Measurements from ENCODE around the gene ALX1. TPM values are rescaled to one million over a fixed set of nuclear protein-coding genes. Genes with fewer than 3 reads are reported as not detected.
"Not testable (repeated sequence)": the region's sequence is repeated elsewhere in the genome, so short reads cannot be mapped to it uniquely, and the experiment has no call there.

The ALX1 gene
- polyA plus RNA-seq, 2 donors = not detected

DNA sequence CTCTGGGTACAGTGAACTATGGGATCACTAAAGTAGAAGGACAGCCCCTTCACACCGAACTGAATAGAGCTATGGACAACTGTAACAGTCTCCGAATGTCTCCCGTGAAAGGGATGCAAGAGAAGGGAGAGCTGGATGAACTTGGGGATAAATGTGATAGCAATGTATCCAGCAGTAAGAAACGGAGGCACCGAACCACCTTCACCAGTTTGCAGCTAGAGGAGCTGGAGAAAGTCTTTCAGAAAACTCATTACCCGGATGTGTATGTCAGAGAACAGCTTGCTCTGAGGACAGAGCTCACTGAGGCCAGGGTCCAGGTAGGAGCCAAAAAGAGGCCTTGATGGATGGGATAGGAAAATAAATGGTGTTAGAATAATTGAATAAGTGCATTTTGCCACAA lies 3.5 kb downstream of the ALX1 start:
- Histone ChIP-seq H3K27ac (ENCODE audit: low read depth in 2 of 2, low read length in 1 of 2) (no peak overlapping the region), H3K36me3 (ENCODE audit: control insufficient read depth in 2 of 2, insufficient read depth in 2 of 2, low read length in 1 of 2) (no peaks in the 10 kb centered on the region), H3K27me3 (ENCODE audit: control insufficient read depth in 1 of 2, insufficient read depth in 2 of 2, low read length in 2 of 2) (peaks cover 7 to 21% of the 10 kb centered on the region in 2 donors), H3K4me1 (ENCODE audit: control insufficient read depth in 2 of 2, insufficient read depth in 2 of 2, low read length in 1 of 2) (peaks cover 3 to 5% of the 10 kb centered on the region in 2 donors), H3K4me3 (ENCODE audit: low read depth in 1 of 2, low read length in 2 of 2) (no peak overlapping the region), H3K9me3 (ENCODE audit: control insufficient read depth in 2 of 2, insufficient read depth in 1 of 2, low read depth in 1 of 2, low read length in 1 of 2) (peaks cover 0 to 4% of the 10 kb centered on the region in 2 donors)
- WGBS, 2 donors = 56 to 60% methylated on average over 6 of the region's 6 CpGs

DNA sequence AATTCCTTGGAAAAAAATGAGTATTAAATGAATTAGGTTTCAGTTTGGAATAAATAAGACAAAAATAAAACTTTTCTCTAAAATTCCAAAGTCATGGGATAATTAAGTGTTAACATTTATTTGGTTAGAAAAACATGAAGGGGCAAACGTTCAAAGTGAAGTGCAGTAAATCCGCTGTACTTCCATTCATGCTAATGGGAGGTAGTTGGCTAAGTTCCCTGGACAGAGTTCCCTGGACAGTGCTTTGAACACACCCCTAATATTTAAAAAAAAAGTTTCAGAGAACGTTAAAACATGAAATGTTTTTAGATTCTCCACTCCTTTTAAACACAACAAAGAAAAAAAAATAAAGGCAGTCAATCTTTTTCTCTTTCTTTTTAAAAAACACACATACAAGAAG lies 16.3 kb downstream of the ALX1 start:
- H3K9me3 ChIP-seq (ENCODE audit: control insufficient read depth in 2 of 2, insufficient read depth in 1 of 2, low read depth in 1 of 2, low read length in 1 of 2) = no peaks in the 10 kb centered on the region
- H3K27ac ChIP-seq (ENCODE audit: low read depth in 2 of 2, low read length in 1 of 2) = no peak overlapping the region
- no peaks in the 10 kb centered on the region for H3K36me3 ChIP-seq (ENCODE audit: control insufficient read depth in 2 of 2, insufficient read depth in 2 of 2, low read length in 1 of 2)
- H3K4me1 ChIP-seq (ENCODE audit: control insufficient read depth in 2 of 2, insufficient read depth in 2 of 2, low read length in 1 of 2) = no peaks in the 10 kb centered on the region
- WGBS, 2 donors = 23 to 28% methylated on average over 3 of the region's 3 CpGs
- no peak overlapping the region for H3K4me3 ChIP-seq (ENCODE audit: low read depth in 1 of 2, low read length in 2 of 2)
- H3K27me3 ChIP-seq (ENCODE audit: control insufficient read depth in 1 of 2, insufficient read depth in 2 of 2, low read length in 2 of 2) = no peaks in the 10 kb centered on the region

DNA sequence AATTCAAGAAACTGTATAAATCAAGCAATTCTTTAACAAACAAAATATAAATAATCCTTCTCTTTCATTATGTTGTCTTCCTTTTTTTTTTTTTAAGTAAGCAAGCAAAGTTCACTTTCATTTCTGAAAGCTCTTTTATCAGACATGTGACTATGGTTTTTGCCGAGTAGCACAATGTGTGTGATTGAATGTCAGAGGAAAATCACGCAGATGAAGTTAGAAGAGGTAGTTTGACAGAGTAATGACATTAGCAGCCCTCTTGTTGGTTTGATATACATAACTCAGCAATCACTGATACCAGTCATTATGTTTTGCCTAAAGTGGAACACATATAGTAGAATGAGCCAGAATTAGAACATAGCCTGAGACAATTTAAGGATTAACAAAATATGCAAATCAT lies 19.0 kb downstream of the ALX1 start:
- WGBS, 2 donors = 39 to 46% methylated on average over 2 of the region's 2 CpGs
- Histone ChIP-seq H3K4me1 (ENCODE audit: control insufficient read depth in 2 of 2, insufficient read depth in 2 of 2, low read length in 1 of 2) (no peaks in the 10 kb centered on the region), H3K27me3 (ENCODE audit: control insufficient read depth in 1 of 2, insufficient read depth in 2 of 2, low read length in 2 of 2) (no peaks in the 10 kb centered on the region), H3K27ac (ENCODE audit: low read depth in 2 of 2, low read length in 1 of 2) (no peak overlapping the region), H3K36me3 (ENCODE audit: control insufficient read depth in 2 of 2, insufficient read depth in 2 of 2, low read length in 1 of 2) (no peaks in the 10 kb centered on the region), H3K4me3 (ENCODE audit: low read depth in 1 of 2, low read length in 2 of 2) (no peak overlapping the region), H3K9me3 (ENCODE audit: control insufficient read depth in 2 of 2, insufficient read depth in 1 of 2, low read depth in 1 of 2, low read length in 1 of 2) (no peaks in the 10 kb centered on the region)

DNA sequence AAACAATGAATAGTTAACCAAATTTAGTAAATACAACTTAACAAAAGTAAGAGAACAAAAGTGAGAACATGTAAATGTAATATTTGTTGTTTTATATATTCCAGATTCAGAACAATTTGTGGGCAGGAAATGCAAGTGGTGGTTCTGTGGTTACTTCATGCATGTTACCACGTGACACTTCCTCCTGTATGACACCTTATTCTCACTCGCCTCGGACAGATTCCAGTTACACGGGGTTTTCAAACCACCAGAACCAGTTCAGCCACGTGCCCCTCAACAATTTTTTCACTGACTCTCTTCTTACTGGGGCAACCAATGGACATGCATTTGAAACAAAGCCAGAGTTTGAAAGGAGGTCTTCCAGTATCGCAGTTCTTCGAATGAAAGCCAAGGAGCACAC lies 21.0 kb downstream of the ALX1 start:
- Histone ChIP-seq H3K9me3 (ENCODE audit: control insufficient read depth in 2 of 2, insufficient read depth in 1 of 2, low read depth in 1 of 2, low read length in 1 of 2) (no peaks in the 10 kb centered on the region), H3K4me3 (ENCODE audit: low read depth in 1 of 2, low read length in 2 of 2) (no peak overlapping the region), H3K36me3 (ENCODE audit: control insufficient read depth in 2 of 2, insufficient read depth in 2 of 2, low read length in 1 of 2) (no peaks in the 10 kb centered on the region), H3K4me1 (ENCODE audit: control insufficient read depth in 2 of 2, insufficient read depth in 2 of 2, low read length in 1 of 2) (no peaks in the 10 kb centered on the region), H3K27me3 (ENCODE audit: control insufficient read depth in 1 of 2, insufficient read depth in 2 of 2, low read length in 2 of 2) (no peaks in the 10 kb centered on the region), H3K27ac (ENCODE audit: low read depth in 2 of 2, low read length in 1 of 2) (no peak overlapping the region)
- WGBS, 2 donors = 49 to 58% methylated on average over 7 of the region's 7 CpGs

DNA sequence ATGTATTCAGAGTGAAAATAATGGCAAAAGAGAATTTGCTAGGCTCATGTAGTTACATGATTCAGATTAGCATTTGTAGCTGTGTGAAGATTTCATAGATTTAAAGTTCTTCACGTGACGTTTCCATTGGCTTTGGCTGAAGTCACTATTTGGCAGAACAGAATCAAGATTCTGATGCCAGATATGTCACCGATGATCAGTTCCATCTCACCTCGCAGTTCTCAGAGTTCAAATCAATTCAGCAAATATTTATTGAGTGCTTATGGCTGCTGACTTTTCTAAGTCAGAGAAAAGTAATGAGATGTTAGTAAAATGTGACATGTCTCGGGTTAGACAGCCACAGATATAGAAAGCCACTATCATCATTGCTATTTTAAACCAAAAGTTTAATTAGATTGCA lies 28.4 kb downstream of the ALX1 start:
- H3K9me3 ChIP-seq (ENCODE audit: control insufficient read depth in 2 of 2, insufficient read depth in 1 of 2, low read depth in 1 of 2, low read length in 1 of 2) = no peaks in the 10 kb centered on the region
- H3K4me3 ChIP-seq (ENCODE audit: low read depth in 1 of 2, low read length in 2 of 2) = no peak overlapping the region
- no peaks in the 10 kb centered on the region for H3K27me3 ChIP-seq (ENCODE audit: control insufficient read depth in 1 of 2, insufficient read depth in 2 of 2, low read length in 2 of 2)
- H3K36me3 ChIP-seq (ENCODE audit: control insufficient read depth in 2 of 2, insufficient read depth in 2 of 2, low read length in 1 of 2) = no peaks in the 10 kb centered on the region
- no peaks in the 10 kb centered on the region for H3K4me1 ChIP-seq (ENCODE audit: control insufficient read depth in 2 of 2, insufficient read depth in 2 of 2, low read length in 1 of 2)
- no peak overlapping the region for H3K27ac ChIP-seq (ENCODE audit: low read depth in 2 of 2, low read length in 1 of 2)
- WGBS, 2 donors = 26 to 30% methylated on average over 5 of the region's 5 CpGs

DNA sequence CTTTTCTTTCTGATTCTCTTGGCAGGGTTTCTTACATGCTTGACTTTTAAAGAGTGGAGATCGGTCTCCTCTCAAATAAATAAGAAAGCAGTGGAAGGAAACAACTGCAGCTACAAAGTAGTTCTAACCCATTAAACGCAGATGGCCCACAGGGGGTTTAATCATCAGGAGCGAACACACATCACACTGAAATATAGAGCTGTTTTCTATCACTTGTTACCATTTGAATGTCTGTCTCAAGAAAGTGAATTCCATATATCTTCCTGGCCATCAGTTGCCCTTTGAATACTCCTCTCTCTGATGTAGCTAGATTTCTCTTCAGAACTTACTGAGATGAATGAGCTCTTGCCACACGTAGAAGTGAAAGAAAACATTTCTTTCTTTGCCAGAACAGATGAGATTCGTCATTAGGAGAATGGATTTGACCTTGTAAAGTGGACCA lies 29.1 kb downstream of the ALX1 start:
- H3K4me1 ChIP-seq (ENCODE audit: control insufficient read depth in 2 of 2, insufficient read depth in 2 of 2, low read length in 1 of 2) = no peaks in the 10 kb centered on the region
- 45 to 47% methylated on average over 5 of the region's 5 CpGs for WGBS, 2 donors
- no peaks in the 10 kb centered on the region for H3K36me3 ChIP-seq (ENCODE audit: control insufficient read depth in 2 of 2, insufficient read depth in 2 of 2, low read length in 1 of 2)
- no peak overlapping the region for H3K27ac ChIP-seq (ENCODE audit: low read depth in 2 of 2, low read length in 1 of 2)
- H3K9me3 ChIP-seq (ENCODE audit: control insufficient read depth in 2 of 2, insufficient read depth in 1 of 2, low read depth in 1 of 2, low read length in 1 of 2) = no peaks in the 10 kb centered on the region
- no peak overlapping the region for H3K4me3 ChIP-seq (ENCODE audit: low read depth in 1 of 2, low read length in 2 of 2)
- no peaks in the 10 kb centered on the region for H3K27me3 ChIP-seq (ENCODE audit: control insufficient read depth in 1 of 2, insufficient read depth in 2 of 2, low read length in 2 of 2)

DNA sequence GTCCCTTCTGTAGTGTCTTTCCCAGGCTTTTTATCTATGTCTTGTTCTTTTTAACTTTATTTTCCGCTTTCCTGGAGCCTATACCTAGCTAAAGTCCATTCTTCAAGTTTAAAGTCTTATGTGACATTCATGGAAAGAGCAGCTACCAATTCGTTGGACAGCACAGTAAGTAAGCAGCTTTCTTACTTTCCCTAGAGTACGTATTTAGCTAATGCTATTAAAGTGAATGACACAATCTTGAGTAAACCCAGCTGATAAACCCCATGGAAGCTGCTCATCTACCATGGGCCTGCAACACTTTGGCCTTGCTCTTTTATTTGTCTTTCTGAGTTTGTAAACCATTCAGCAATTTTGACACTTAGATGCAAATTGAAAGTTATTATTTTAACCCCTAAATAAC lies 30.0 kb downstream of the ALX1 start:
- WGBS, 2 donors = 37 to 55% methylated on average over 3 of the region's 3 CpGs
- no peaks in the 10 kb centered on the region for H3K9me3 ChIP-seq (ENCODE audit: control insufficient read depth in 2 of 2, insufficient read depth in 1 of 2, low read depth in 1 of 2, low read length in 1 of 2)
- no peaks in the 10 kb centered on the region for H3K27me3 ChIP-seq (ENCODE audit: control insufficient read depth in 1 of 2, insufficient read depth in 2 of 2, low read length in 2 of 2)
- no peaks in the 10 kb centered on the region for H3K36me3 ChIP-seq (ENCODE audit: control insufficient read depth in 2 of 2, insufficient read depth in 2 of 2, low read length in 1 of 2)
- H3K27ac ChIP-seq (ENCODE audit: low read depth in 2 of 2, low read length in 1 of 2) = no peak overlapping the region
- no peaks in the 10 kb centered on the region for H3K4me1 ChIP-seq (ENCODE audit: control insufficient read depth in 2 of 2, insufficient read depth in 2 of 2, low read length in 1 of 2)
- H3K4me3 ChIP-seq (ENCODE audit: low read depth in 1 of 2, low read length in 2 of 2) = no peak overlapping the region

DNA sequence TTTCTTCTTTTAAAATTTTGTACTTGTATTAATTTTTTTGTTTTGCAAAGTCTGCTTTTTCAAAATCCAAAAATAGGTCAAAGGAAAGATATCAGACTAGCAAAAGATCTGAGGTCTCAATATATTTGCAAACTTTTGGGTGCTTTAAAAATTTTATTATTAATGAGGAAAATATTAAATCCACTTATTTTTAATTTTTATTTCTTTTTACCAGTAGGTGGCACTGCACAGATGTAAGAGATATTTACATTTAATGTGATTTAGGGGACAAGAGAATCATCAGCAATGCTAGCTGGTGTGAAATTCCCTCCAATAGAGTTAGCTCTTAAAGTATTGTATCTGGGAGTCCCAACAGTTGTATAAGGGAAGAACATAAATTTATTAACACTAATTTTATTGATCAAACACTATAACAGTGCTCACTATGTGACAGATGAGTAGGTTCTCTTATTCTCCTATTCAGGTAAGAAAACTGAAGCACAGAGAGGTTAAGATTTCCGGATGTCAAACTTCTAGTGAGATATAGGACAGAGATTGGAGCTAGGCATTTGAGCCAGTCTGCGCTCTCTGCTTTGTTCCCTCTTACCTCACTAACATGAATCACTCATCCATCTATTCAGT lies 30.5 kb downstream of the ALX1 start:
- no peak overlapping the region for H3K27ac ChIP-seq (ENCODE audit: low read depth in 2 of 2, low read length in 1 of 2)
- 84 to 87% methylated on average over 2 of the region's 2 CpGs for WGBS, 2 donors
- H3K4me3 ChIP-seq (ENCODE audit: low read depth in 1 of 2, low read length in 2 of 2) = no peak overlapping the region
- H3K27me3 ChIP-seq (ENCODE audit: control insufficient read depth in 1 of 2, insufficient read depth in 2 of 2, low read length in 2 of 2) = no peaks in the 10 kb centered on the region
- H3K36me3 ChIP-seq (ENCODE audit: control insufficient read depth in 2 of 2, insufficient read depth in 2 of 2, low read length in 1 of 2) = no peaks in the 10 kb centered on the region
- H3K9me3 ChIP-seq (ENCODE audit: control insufficient read depth in 2 of 2, insufficient read depth in 1 of 2, low read depth in 1 of 2, low read length in 1 of 2) = no peaks in the 10 kb centered on the region
- no peaks in the 10 kb centered on the region for H3K4me1 ChIP-seq (ENCODE audit: control insufficient read depth in 2 of 2, insufficient read depth in 2 of 2, low read length in 1 of 2)

DNA sequence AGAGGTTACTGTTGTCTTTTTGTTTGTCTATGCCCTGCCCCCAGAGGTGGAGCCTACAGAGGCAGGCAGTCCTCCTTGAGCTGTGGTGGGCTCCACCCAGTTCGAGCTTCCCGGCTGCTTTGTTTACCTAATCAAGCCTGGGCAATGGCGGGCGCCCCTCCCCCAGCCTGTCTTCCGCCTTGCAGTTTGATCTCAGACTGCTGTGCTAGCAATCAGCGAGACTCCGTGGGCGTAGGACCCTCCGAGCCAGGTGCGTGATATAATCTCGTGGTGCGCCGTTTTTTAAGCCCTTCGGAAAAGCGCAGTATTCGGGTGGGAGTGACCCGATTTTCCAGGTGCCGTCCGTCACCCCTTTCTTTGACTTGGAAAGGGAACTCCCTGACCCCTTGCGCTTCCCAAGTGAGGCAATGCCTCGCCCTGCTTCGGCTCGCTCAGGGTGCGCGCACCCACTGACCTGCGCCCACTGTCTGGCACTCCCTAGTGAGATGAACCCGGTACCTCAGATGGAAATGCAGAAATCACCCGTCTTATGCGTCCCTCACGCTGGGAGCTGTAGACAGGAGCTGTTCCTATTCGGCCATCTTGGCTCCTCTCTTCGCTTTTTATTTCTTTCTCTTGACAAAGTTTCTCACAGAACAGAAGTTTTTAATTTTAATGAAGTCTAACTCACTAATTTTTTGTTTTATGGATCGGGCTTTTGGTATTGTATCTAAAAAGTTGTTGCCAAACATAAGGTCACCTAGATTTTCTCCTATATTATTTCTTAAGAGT lies 38.0 kb downstream of the ALX1 start:
- not testable (repeated sequence) for H3K27me3 ChIP-seq (ENCODE audit: control insufficient read depth in 1 of 2, insufficient read depth in 2 of 2, low read length in 2 of 2); H3K36me3 ChIP-seq (ENCODE audit: control insufficient read depth in 2 of 2, insufficient read depth in 2 of 2, low read length in 1 of 2)
- 78 to 85% methylated on average over 30 to 33 of the region's 33 CpGs for WGBS, 2 donors

DNA sequence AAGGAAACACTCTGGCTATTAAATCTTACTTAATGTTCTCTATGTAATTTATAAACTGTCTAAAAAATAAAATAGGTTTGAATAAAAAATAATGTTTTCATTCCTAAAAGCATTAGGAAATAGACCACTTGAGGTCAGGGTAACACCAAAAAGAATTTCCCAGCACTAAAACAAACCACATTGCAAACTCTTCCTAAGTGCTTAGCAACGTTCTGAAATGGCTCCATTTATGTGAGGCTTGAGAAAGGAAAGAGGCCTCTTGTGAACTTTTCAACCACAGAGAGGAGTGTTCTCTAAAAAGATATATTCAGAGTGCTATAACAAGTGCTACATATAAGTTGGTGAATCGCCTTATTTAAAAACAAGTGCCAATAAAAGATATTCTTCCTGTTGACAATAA lies 42.7 kb downstream of the ALX1 start:
- WGBS, 2 donors = 51 to 52% methylated on average over 2 of the region's 2 CpGs
- Histone ChIP-seq H3K27ac (ENCODE audit: low read depth in 2 of 2, low read length in 1 of 2) (no peak overlapping the region), H3K27me3 (ENCODE audit: control insufficient read depth in 1 of 2, insufficient read depth in 2 of 2, low read length in 2 of 2) (no peaks in the 10 kb centered on the region), H3K36me3 (ENCODE audit: control insufficient read depth in 2 of 2, insufficient read depth in 2 of 2, low read length in 1 of 2) (no peaks in the 10 kb centered on the region), H3K4me3 (ENCODE audit: low read depth in 1 of 2, low read length in 2 of 2) (no peak overlapping the region), H3K4me1 (ENCODE audit: control insufficient read depth in 2 of 2, insufficient read depth in 2 of 2, low read length in 1 of 2) (no peaks in the 10 kb centered on the region), H3K9me3 (ENCODE audit: control insufficient read depth in 2 of 2, insufficient read depth in 1 of 2, low read depth in 1 of 2, low read length in 1 of 2) (no peaks in the 10 kb centered on the region)

More for the DNA sequence above, 38.0 kb downstream of the ALX1 start:
- H3K4me3 ChIP-seq (ENCODE audit: low read depth in 1 of 2, low read length in 2 of 2); H3K9me3 ChIP-seq (ENCODE audit: control insufficient read depth in 2 of 2, insufficient read depth in 1 of 2, low read depth in 1 of 2, low read length in 1 of 2); H3K4me1 ChIP-seq (ENCODE audit: control insufficient read depth in 2 of 2, insufficient read depth in 2 of 2, low read length in 1 of 2); H3K27ac ChIP-seq (ENCODE audit: low read depth in 2 of 2, low read length in 1 of 2): not testable (repeated sequence)
